ENCODE results near the gene CHRNA3.

The CHRNA3 gene

DNA sequence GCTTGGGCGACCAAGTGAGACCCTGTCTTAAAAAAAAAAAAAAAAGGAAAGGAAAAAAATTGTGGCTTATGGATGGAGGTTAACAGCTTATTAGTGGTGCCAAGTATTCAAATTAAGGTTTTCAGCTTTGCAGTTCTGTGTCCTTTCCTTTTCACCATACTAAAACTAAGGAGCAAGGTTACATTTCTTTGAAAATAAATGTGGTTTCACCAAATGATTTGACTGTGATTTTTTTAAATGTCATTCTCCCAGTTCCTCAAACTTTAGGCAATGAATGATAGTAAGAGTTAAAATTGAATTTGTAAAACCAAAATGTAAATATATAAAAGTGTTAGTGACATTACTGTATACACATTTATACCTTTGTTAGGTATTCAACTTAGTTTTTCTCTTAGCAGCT lies 45.9 kb downstream of the CHRNA3 start:
- Histone ChIP-seq H3K27ac (ENCODE audit: low read depth, low read length) (no peak overlapping the region), H3K27me3 (ENCODE audit: control insufficient read depth, insufficient read depth, low read length) (no peaks in the 10 kb centered on the region), H3K9ac (ENCODE audit: low read depth, low read length) (no peak overlapping the region)

DNA sequence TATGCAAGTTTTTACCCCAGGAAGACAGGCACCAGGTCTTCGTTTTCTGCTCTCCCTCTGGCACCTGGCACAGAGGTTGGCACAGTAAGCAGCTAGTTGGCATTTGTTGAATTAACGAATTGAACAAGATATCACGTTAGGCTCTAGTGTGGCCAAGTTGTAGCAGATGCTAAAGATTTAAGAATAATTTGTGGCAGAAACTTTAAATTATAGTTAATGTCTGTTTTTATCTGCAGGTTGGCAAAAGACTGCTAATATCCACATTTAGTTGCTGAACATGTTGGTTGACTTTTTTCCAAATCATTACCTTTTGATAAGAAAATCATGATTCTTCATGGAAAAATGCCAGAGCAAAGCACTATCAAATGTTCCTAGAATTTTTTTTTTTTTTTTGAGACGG lies 47.4 kb downstream of the CHRNA3 start:
- Histone ChIP-seq H3K9me3 (ENCODE audit: control insufficient read depth, insufficient read depth, low read length) (no peaks in the 10 kb centered on the region), H3K4me1 (ENCODE audit: control insufficient read depth, insufficient read depth, low read length) (0 out of 2 replicates have a peak, but pooled peaks cover 6% of the 10 kb centered on the region)

More for the DNA sequence above, 45.9 kb downstream of the CHRNA3 start:
- Histone ChIP-seq H3K4me1 (ENCODE audit: control insufficient read depth, insufficient read depth, low read length) (0 out of 2 replicates have a peak, but pooled peaks cover 6% of the 10 kb centered on the region), H3K9me3 (ENCODE audit: control insufficient read depth, insufficient read depth, low read length) (no peaks in the 10 kb centered on the region), H3K36me3 (ENCODE audit: control insufficient read depth, insufficient read depth, low read length) (no peaks in the 10 kb centered on the region), H3K4me3 (ENCODE audit: low read depth, low read length) (no peak overlapping the region)

GRCh38 chr15:78571382-78571781 lies 49.4 kb downstream of the CHRNA3 start:
- Histone ChIP-seq H3K4me1 (ENCODE audit: control insufficient read depth, insufficient read depth, low read length) (0 out of 2 replicates have a peak, but pooled peaks cover 6% of the 10 kb centered on the region), H3K9ac (ENCODE audit: low read depth, low read length) (no peak overlapping the region), H3K27me3 (ENCODE audit: control insufficient read depth, insufficient read depth, low read length) (no peaks in the 10 kb centered on the region), H3K36me3 (ENCODE audit: control insufficient read depth, insufficient read depth, low read length) (no peaks in the 10 kb centered on the region), H3K27ac (ENCODE audit: low read depth, low read length) (no peak overlapping the region), H3K4me3 (ENCODE audit: low read depth, low read length) (no peak overlapping the region), H3K9me3 (ENCODE audit: control insufficient read depth, insufficient read depth, low read length) (no peaks in the 10 kb centered on the region)

More for the DNA sequence above, 47.4 kb downstream of the CHRNA3 start:
- Histone ChIP-seq H3K27ac (ENCODE audit: low read depth, low read length) (no peak overlapping the region), H3K9ac (ENCODE audit: low read depth, low read length) (no peak overlapping the region), H3K36me3 (ENCODE audit: control insufficient read depth, insufficient read depth, low read length) (no peaks in the 10 kb centered on the region), H3K4me3 (ENCODE audit: low read depth, low read length) (no peak overlapping the region), H3K27me3 (ENCODE audit: control insufficient read depth, insufficient read depth, low read length) (no peaks in the 10 kb centered on the region)

GRCh38 chr15:78570710-78571109 lies 50.1 kb downstream of the CHRNA3 start:
- H3K36me3 ChIP-seq (ENCODE audit: control insufficient read depth, insufficient read depth, low read length) = no peaks in the 10 kb centered on the region
- no peak overlapping the region for H3K27ac ChIP-seq (ENCODE audit: low read depth, low read length)
- no peak overlapping the region for H3K9ac ChIP-seq (ENCODE audit: low read depth, low read length)
- H3K27me3 ChIP-seq (ENCODE audit: control insufficient read depth, insufficient read depth, low read length) = no peaks in the 10 kb centered on the region
- H3K4me3 ChIP-seq (ENCODE audit: low read depth, low read length) = no peak overlapping the region
- no peaks in the 10 kb centered on the region for H3K9me3 ChIP-seq (ENCODE audit: control insufficient read depth, insufficient read depth, low read length)
- 0 out of 2 replicates have a peak, but pooled peaks cover 6% of the 10 kb centered on the region for H3K4me1 ChIP-seq (ENCODE audit: control insufficient read depth, insufficient read depth, low read length)

DNA sequence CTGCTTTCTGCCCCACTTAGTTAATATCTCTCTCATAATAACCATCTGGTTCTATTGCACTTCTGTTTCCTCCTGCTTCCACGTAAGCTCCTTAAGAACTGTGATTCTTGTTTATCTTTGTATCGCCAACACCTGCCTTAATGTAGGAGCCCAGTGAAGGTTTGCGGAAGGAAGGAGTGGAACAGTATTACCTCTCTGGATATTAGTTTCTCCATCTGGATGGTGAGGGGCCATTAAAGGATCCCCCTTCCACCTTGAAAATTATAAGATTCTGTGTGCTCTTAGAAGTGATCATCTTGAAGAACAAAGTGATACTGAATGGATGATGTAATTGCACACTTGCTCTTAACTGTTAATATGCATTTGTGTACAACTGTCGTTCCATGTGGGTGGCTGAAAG lies 53.3 kb downstream of the CHRNA3 start:
- no peak overlapping the region for H3K4me3 ChIP-seq (ENCODE audit: low read depth, low read length)

GRCh38 chr15:78565951-78566774 lies 54.6 kb downstream of the CHRNA3 start:
- Histone ChIP-seq H3K36me3 (ENCODE audit: control insufficient read depth, insufficient read depth, low read length) (no peaks in the 10 kb centered on the region), H3K4me1 (ENCODE audit: control insufficient read depth, insufficient read depth, low read length) (peaks cover 13% of the 10 kb centered on the region), H3K9me3 (ENCODE audit: control insufficient read depth, insufficient read depth, low read length) (no peaks in the 10 kb centered on the region), H3K4me3 (ENCODE audit: low read depth, low read length) (peak overlapping the region; percentile 91), H3K9ac (ENCODE audit: low read depth, low read length) (peak overlapping the region; percentile 72), H3K27ac (ENCODE audit: low read depth, low read length) (peak overlapping the region; percentile 88), H3K27me3 (ENCODE audit: control insufficient read depth, insufficient read depth, low read length) (no peaks in the 10 kb centered on the region)

More for the DNA sequence above, 53.3 kb downstream of the CHRNA3 start:
- H3K27ac ChIP-seq (ENCODE audit: low read depth, low read length) = no peak overlapping the region
- peaks cover 14% of the 10 kb centered on the region for H3K4me1 ChIP-seq (ENCODE audit: control insufficient read depth, insufficient read depth, low read length)
- no peaks in the 10 kb centered on the region for H3K9me3 ChIP-seq (ENCODE audit: control insufficient read depth, insufficient read depth, low read length)
- no peak overlapping the region for H3K9ac ChIP-seq (ENCODE audit: low read depth, low read length)
- no peaks in the 10 kb centered on the region for H3K27me3 ChIP-seq (ENCODE audit: control insufficient read depth, insufficient read depth, low read length)
- H3K36me3 ChIP-seq (ENCODE audit: control insufficient read depth, insufficient read depth, low read length) = no peaks in the 10 kb centered on the region

- no peaks in the 10 kb centered on the region for H3K9me3 ChIP-seq (ENCODE audit: control insufficient read depth, insufficient read depth, low read length)
Measured at GRCh38 chr15:78565097-78565950, 55.5 kb downstream of the CHRNA3 start, which contains the start of gene CHRNA5. Gene CHRNA5, plus strand, starts transcription at chr15:78565520. Its CDS starts 200 bp downstream, at chr15:78565720.

DNA sequence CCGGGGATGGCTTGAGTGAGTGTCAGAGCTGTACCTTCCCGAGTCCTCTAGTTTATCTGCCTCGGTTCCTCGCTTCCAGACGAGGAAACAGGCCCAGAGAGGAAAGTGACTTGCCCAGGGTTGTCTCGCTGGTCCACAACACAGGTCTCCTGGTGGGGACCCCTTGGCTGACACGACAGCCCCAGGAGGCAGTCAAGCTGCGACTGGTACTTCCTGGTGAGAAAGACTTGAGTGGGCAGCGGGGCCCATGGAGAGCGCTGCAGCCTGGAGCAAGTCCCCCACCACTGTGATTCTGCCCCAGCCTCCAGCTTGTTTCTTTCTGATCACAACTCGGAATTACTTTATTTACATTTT lies 56.1 kb downstream of the CHRNA3 start:
- Histone ChIP-seq H3K27ac (ENCODE audit: low read depth, low read length) (no peak overlapping the region), H3K4me3 (ENCODE audit: low read depth, low read length) (0 out of 2 replicates have a peak overlapping the region, but pooled peaks have one; percentile 9), H3K27me3 (ENCODE audit: control insufficient read depth, insufficient read depth, low read length) (no peaks in the 10 kb centered on the region), H3K36me3 (ENCODE audit: control insufficient read depth, insufficient read depth, low read length) (no peaks in the 10 kb centered on the region), H3K4me1 (ENCODE audit: control insufficient read depth, insufficient read depth, low read length) (peaks cover 8% of the 10 kb centered on the region), H3K9me3 (ENCODE audit: control insufficient read depth, insufficient read depth, low read length) (no peaks in the 10 kb centered on the region), H3K9ac (ENCODE audit: low read depth, low read length) (no peak overlapping the region)

More at GRCh38 chr15:78565097-78565950, 55.5 kb downstream of the CHRNA3 start, which contains the start of gene CHRNA5:
- Histone ChIP-seq H3K4me1 (ENCODE audit: control insufficient read depth, insufficient read depth, low read length) (peaks cover 8% of the 10 kb centered on the region), H3K27me3 (ENCODE audit: control insufficient read depth, insufficient read depth, low read length) (no peaks in the 10 kb centered on the region), H3K27ac (ENCODE audit: low read depth, low read length) (peak within 1 kb of the TSS; percentile 88), H3K9ac (ENCODE audit: low read depth, low read length) (peak within 1 kb of the TSS; percentile 72), H3K4me3 (ENCODE audit: low read depth, low read length) (peak within 1 kb of the TSS; percentile 91), H3K36me3 (ENCODE audit: control insufficient read depth, insufficient read depth, low read length) (no peaks in the 10 kb centered on the region)

- H3K36me3 ChIP-seq (ENCODE audit: control insufficient read depth, insufficient read depth, low read length) = no peaks in the 10 kb centered on the region
- no peak overlapping the region for H3K9ac ChIP-seq (ENCODE audit: low read depth, low read length)
- no peaks in the 10 kb centered on the region for H3K27me3 ChIP-seq (ENCODE audit: control insufficient read depth, insufficient read depth, low read length)
- H3K4me1 ChIP-seq (ENCODE audit: control insufficient read depth, insufficient read depth, low read length) = peaks cover 8% of the 10 kb centered on the region
- H3K27ac ChIP-seq (ENCODE audit: low read depth, low read length) = no peak overlapping the region
- H3K9me3 ChIP-seq (ENCODE audit: control insufficient read depth, insufficient read depth, low read length) = no peaks in the 10 kb centered on the region
- H3K4me3 ChIP-seq (ENCODE audit: low read depth, low read length) = no peak overlapping the region
Measured at GRCh38 chr15:78563092-78563491, 57.7 kb downstream of the CHRNA3 start.

DNA sequence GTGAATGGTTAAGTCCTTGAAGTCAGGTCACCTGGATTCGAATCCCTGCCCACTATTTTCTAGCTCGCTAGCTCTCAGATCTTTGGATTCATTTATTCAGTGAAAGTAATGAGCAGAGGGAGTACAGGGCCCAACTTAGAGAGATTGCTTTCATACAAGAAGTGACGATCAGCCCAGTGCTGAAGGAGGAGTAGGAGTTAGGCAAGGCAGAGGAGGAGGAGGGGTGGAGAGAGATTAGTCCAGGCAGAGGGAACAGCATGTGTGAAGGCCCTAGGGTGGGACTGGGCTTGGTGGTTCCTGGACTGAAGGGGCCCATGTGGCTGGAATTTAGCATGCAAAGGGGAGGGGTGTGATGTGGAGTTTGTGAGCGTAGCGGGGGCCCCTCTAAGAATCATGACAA lies 59.3 kb downstream of the CHRNA3 start:
- peaks cover 8% of the 10 kb centered on the region for H3K4me1 ChIP-seq (ENCODE audit: control insufficient read depth, insufficient read depth, low read length)
- H3K9ac ChIP-seq (ENCODE audit: low read depth, low read length) = no peak overlapping the region
- H3K27me3 ChIP-seq (ENCODE audit: control insufficient read depth, insufficient read depth, low read length) = no peaks in the 10 kb centered on the region
- no peaks in the 10 kb centered on the region for H3K9me3 ChIP-seq (ENCODE audit: control insufficient read depth, insufficient read depth, low read length)
- no peaks in the 10 kb centered on the region for H3K36me3 ChIP-seq (ENCODE audit: control insufficient read depth, insufficient read depth, low read length)
- no peak overlapping the region for H3K27ac ChIP-seq (ENCODE audit: low read depth, low read length)
- H3K4me3 ChIP-seq (ENCODE audit: low read depth, low read length) = no peak overlapping the region

Data from HUES48 (cell line).